Endothelial cell (in vitro differentiated cells): ENCODE data around the gene KIAA1191. TPM values are rescaled to one million over a fixed set of nuclear protein-coding genes. Genes with fewer than 3 reads are reported as not detected.

Experiments
- DNase-seq: peaks from one replicate; pipeline ENCODE4 v3.0.0; 2021; ENCODE audit warnings: low spot score
- H3K27ac Mint-ChIP-seq: one replicate; pipeline ENCODE4 v1.8.0; 2021; ENCODE audit warnings: mixed read lengths, inconsistent platforms; ENCODE audit not compliant: unreplicated experiment
- H3K27me3 Mint-ChIP-seq: one replicate; pipeline ENCODE4 v1.8.0; 2021; ENCODE audit warnings: mild to moderate bottlenecking, moderate library complexity, mixed read lengths, inconsistent platforms; ENCODE audit not compliant: unreplicated experiment
- H3K36me3 Mint-ChIP-seq: one replicate; pipeline ENCODE4 v1.8.0; 2021; ENCODE audit warnings: mild to moderate bottlenecking, low read depth, mixed read lengths, inconsistent platforms; ENCODE audit not compliant: unreplicated experiment
- H3K4me1 Mint-ChIP-seq: one replicate; pipeline ENCODE4 v1.8.0; 2021; ENCODE audit warnings: mild to moderate bottlenecking, mixed read lengths, inconsistent platforms; ENCODE audit not compliant: unreplicated experiment
- H3K4me3 Mint-ChIP-seq: one replicate; pipeline ENCODE4 v1.8.0; 2021; ENCODE audit warnings: mild to moderate bottlenecking, mixed read lengths, inconsistent platforms; ENCODE audit not compliant: unreplicated experiment
- H3K9me3 Mint-ChIP-seq: one replicate; pipeline ENCODE4 v1.8.0; 2021; ENCODE audit warnings: mixed read lengths, inconsistent platforms; ENCODE audit not compliant: unreplicated experiment
- total RNA-seq: library from RNA; stranded (reverse); fragmentation: NEBNext Ultra II Directional; extraction: Animal tissue kit (Norgen Biotek cat#: 25700); gene quantifications from one replicate; pipeline ENCODE4 v1.2.1, GENCODE V29; 2021; ENCODE audit not compliant: unreplicated experiment
- TF ChIP-seq, protein P1 (sequence below): fragments of 200-600 bp; sonication (generic); IDR thresholded peaks from one replicate; pipeline ENCODE4 v1.5.0; 2021; ENCODE audit warnings: antibody characterized with exemption; ENCODE audit not compliant: unreplicated experiment

Gene KIAA1191
- total RNA-seq, 1 donor from 2014 or later: 122 TPM

DNA sequence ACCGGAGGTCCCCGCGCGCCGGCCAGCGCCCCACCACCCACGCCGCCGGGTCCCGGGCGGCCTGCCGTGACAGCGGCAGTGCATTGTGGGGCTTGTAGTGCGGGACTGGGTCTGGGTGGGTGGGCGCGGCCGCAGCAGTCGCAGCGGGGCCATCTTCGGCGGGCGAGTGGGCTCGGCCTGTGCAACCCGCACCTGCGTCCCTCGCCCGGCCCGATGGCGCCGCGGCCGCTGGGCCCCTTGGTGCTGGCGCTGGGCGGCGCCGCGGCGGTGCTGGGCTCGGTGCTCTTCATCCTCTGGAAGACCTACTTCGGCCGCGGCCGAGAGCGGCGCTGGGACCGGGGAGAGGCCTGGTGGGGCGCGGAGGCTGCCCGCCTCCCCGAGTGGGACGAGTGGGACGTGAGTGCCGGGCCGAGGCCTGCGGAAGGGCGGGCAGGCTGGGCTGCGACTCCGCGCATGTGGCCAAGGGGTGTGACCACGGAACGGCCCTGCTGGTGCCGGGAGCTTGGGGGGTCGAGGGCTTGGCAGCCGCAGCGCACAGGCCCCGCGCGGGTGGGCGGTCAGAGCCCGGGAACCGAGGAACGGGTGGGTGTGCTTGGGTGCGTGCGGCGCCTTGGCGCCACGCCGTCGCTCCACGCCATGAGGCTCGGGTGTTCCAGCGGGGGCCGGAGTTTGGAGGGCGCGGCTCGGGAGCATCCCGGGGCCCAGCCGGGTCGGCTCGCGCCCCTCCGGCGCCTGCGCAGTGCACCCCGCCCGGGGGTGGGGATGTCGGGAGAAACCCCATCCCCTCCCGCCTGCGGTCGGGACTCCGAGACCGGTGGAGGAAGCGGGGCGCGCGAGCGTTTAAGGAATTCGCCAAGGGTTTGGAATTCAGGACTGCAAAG is 4.0 kb upstream of the KIAA1191 start, which contains the start of gene ARL10:
ARL10 (plus strand) TSS at position 137 of the 881 bp plus-strand sequence; CDS start at position 214, 77 bp downstream.
- Mint-ChIP-seq H3K27ac (no peak within 1 kb of the TSS), H3K27me3 (peaks cover 14% of the 10 kb centered on the region), H3K4me1 (peaks cover 3% of the 10 kb centered on the region), H3K4me3 (peak within 1 kb of the TSS; percentile 80), H3K9me3 (no peaks in the 10 kb centered on the region), H3K36me3 (peaks cover 17% of the 10 kb centered on the region)
- TF ChIP-seq, protein P1, sequence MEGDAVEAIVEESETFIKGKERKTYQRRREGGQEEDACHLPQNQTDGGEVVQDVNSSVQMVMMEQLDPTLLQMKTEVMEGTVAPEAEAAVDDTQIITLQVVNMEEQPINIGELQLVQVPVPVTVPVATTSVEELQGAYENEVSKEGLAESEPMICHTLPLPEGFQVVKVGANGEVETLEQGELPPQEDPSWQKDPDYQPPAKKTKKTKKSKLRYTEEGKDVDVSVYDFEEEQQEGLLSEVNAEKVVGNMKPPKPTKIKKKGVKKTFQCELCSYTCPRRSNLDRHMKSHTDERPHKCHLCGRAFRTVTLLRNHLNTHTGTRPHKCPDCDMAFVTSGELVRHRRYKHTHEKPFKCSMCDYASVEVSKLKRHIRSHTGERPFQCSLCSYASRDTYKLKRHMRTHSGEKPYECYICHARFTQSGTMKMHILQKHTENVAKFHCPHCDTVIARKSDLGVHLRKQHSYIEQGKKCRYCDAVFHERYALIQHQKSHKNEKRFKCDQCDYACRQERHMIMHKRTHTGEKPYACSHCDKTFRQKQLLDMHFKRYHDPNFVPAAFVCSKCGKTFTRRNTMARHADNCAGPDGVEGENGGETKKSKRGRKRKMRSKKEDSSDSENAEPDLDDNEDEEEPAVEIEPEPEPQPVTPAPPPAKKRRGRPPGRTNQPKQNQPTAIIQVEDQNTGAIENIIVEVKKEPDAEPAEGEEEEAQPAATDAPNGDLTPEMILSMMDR: no peak
- peak; percentile 36 for DNase-seq

- Mint-ChIP-seq H3K4me3 (peak overlapping the region; percentile 80), H3K27me3 (peaks cover 14% of the 10 kb centered on the region), H3K36me3 (peaks cover 17% of the 10 kb centered on the region), H3K4me1 (peaks cover 3% of the 10 kb centered on the region), H3K27ac (no peak overlapping the region), H3K9me3 (no peaks in the 10 kb centered on the region)
- no peak for DNase-seq
- TF ChIP-seq, protein P1: no peak
These were observed 3.3 kb upstream of the KIAA1191 start for GRCh38 chr5:176364765-176365350.

GRCh38 chr5:176362233-176362490 is 598 bp upstream of the KIAA1191 start:
- no peak for DNase-seq
- TF ChIP-seq, protein P1: no peak
- H3K9me3 Mint-ChIP-seq: no peaks in the 10 kb centered on the region
- peak overlapping the region; percentile 97 for H3K4me3 Mint-ChIP-seq
- peaks cover 8% of the 10 kb centered on the region for H3K4me1 Mint-ChIP-seq
- peaks cover 12% of the 10 kb centered on the region for H3K27me3 Mint-ChIP-seq
- H3K36me3 Mint-ChIP-seq: peaks cover 14% of the 10 kb centered on the region
- H3K27ac Mint-ChIP-seq: no peak overlapping the region

GRCh38 chr5:176360894-176361436 is 599 bp downstream of the KIAA1191 start:
- Mint-ChIP-seq H3K9me3 (no peaks in the 10 kb centered on the region), H3K36me3 (peaks cover 14% of the 10 kb centered on the region), H3K4me1 (peaks cover 8% of the 10 kb centered on the region), H3K4me3 (peak overlapping the region; percentile 97), H3K27ac (peak overlapping the region; percentile 61), H3K27me3 (peaks cover 5% of the 10 kb centered on the region)
- TF ChIP-seq, protein P1: no peak
- DNase-seq: peak; percentile 26

DNA sequence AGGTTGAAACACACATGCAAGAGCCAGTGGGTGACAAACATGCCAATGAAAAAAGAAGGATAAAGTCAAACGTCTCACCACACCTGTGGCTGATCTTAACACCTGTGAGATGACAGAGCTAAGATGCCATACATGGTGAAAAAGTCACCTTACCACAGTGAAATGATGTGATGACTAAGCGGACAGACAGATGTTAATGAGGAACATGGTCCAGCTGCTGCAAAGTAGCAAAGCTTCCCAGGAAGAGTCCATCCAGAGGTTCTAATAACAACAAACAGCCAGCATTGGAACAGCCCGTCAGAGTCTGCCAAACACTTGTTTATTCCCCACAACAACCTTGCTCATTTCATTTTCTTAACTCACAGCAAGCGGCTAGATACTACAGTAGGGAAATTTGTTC is 1.9 kb downstream of the KIAA1191 start:
- no peak overlapping the region for H3K27ac Mint-ChIP-seq
- peak overlapping the region; percentile 64 for H3K4me3 Mint-ChIP-seq
- TF ChIP-seq, protein P1: no peak
- no peak for DNase-seq
- peaks cover 8% of the 10 kb centered on the region for H3K4me1 Mint-ChIP-seq
- H3K9me3 Mint-ChIP-seq: no peaks in the 10 kb centered on the region
- peaks cover 5% of the 10 kb centered on the region for H3K27me3 Mint-ChIP-seq
- H3K36me3 Mint-ChIP-seq: peaks cover 18% of the 10 kb centered on the region
